ENCODE data around the gene BBLN. TPM values are rescaled to one million over a fixed set of nuclear protein-coding genes. Genes with fewer than 3 reads are reported as not detected.

Gene BBLN
- total RNA-seq, 1 experiment from 2014 or later, result 48.5 TPM

DNA sequence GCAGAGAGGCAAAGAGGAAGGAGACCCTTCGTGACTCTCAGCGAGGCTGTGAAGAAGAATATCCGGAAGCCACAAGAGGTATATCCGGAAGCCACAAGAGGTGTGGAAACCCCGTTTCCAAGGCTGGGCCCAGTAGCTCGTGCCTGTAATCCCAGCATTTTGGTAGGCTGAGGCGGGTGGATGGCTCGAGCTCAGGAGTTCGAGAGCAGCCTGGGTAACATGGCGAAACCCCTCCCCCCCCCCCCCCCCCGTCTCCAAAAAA, 612 bp upstream of the BBLN start:
- intact Hi-C loops (cut with micrococcal nuclease; ENCODE audit: unreplicated experiment), result no loop called here
- in situ Hi-C loops (cut with HindIII; ENCODE audit: low pct_unique_long_range_greater_than_20kb, low sequenced_read_pairs), result no loop called here
- peak overlapping the region; percentile 72 for H3K27ac ChIP-seq (ENCODE audit: low read length)
- BruUV-seq (replicated peaks), result no TSS peak
- DNase-seq (ENCODE audit: low read depth, low spot score) (no peak), ATAC-seq (peak; percentile 29; the same call in 1 of the 2 replicates)
- POLR2A ChIA-PET, result no interaction called here
- no peaks in the 10 kb centered on the region for H3K9me3 ChIP-seq (ENCODE audit: control insufficient read depth, insufficient read depth, low read depth, low read length)
- peak overlapping the region; percentile 46 to 62 for H3K4me3 ChIP-seq (ENCODE audit: low read depth in 2 of 2, low read length in 2 of 2)
- CTCF ChIA-PET, result no interaction called here
- H3K36me3 ChIP-seq (ENCODE audit: control insufficient read depth, insufficient read depth, low read length), result no peaks in the 10 kb centered on the region; the same call in 1 of the 2 replicates
- H3K27me3 ChIP-seq (ENCODE audit: control insufficient read depth, insufficient read depth, low read length), result no peaks in the 10 kb centered on the region
- 0 out of 2 replicates have a peak, but pooled peaks cover 7% of the 10 kb centered on the region for H3K4me1 ChIP-seq (ENCODE audit: control insufficient read depth, insufficient read depth, low read length)
- TF ChIP-seq, protein P1, sequence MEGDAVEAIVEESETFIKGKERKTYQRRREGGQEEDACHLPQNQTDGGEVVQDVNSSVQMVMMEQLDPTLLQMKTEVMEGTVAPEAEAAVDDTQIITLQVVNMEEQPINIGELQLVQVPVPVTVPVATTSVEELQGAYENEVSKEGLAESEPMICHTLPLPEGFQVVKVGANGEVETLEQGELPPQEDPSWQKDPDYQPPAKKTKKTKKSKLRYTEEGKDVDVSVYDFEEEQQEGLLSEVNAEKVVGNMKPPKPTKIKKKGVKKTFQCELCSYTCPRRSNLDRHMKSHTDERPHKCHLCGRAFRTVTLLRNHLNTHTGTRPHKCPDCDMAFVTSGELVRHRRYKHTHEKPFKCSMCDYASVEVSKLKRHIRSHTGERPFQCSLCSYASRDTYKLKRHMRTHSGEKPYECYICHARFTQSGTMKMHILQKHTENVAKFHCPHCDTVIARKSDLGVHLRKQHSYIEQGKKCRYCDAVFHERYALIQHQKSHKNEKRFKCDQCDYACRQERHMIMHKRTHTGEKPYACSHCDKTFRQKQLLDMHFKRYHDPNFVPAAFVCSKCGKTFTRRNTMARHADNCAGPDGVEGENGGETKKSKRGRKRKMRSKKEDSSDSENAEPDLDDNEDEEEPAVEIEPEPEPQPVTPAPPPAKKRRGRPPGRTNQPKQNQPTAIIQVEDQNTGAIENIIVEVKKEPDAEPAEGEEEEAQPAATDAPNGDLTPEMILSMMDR (IDR thresholded peaks at IDR 0.05), result no peak
- TF ChIP-seq, protein P2, sequence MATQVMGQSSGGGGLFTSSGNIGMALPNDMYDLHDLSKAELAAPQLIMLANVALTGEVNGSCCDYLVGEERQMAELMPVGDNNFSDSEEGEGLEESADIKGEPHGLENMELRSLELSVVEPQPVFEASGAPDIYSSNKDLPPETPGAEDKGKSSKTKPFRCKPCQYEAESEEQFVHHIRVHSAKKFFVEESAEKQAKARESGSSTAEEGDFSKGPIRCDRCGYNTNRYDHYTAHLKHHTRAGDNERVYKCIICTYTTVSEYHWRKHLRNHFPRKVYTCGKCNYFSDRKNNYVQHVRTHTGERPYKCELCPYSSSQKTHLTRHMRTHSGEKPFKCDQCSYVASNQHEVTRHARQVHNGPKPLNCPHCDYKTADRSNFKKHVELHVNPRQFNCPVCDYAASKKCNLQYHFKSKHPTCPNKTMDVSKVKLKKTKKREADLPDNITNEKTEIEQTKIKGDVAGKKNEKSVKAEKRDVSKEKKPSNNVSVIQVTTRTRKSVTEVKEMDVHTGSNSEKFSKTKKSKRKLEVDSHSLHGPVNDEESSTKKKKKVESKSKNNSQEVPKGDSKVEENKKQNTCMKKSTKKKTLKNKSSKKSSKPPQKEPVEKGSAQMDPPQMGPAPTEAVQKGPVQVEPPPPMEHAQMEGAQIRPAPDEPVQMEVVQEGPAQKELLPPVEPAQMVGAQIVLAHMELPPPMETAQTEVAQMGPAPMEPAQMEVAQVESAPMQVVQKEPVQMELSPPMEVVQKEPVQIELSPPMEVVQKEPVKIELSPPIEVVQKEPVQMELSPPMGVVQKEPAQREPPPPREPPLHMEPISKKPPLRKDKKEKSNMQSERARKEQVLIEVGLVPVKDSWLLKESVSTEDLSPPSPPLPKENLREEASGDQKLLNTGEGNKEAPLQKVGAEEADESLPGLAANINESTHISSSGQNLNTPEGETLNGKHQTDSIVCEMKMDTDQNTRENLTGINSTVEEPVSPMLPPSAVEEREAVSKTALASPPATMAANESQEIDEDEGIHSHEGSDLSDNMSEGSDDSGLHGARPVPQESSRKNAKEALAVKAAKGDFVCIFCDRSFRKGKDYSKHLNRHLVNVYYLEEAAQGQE (IDR thresholded peaks at IDR 0.05; ENCODE audit: insufficient read depth in 1 of 2, low read depth in 2 of 2, low read length in 1 of 2), result no peak
- TF ChIP-seq SIN3A (IDR thresholded peaks at IDR 0.05; ENCODE audit: borderline replicate concordance, insufficient read depth, low read depth, low read length) (no peak), TCF7L2 (IDR thresholded peaks at IDR 0.05; ENCODE audit: low read depth, low read length) (no peak), POLR2AphosphoS5 (IDR thresholded peaks at IDR 0.05; ENCODE audit: low read depth, low read length) (no peak)

DNA sequence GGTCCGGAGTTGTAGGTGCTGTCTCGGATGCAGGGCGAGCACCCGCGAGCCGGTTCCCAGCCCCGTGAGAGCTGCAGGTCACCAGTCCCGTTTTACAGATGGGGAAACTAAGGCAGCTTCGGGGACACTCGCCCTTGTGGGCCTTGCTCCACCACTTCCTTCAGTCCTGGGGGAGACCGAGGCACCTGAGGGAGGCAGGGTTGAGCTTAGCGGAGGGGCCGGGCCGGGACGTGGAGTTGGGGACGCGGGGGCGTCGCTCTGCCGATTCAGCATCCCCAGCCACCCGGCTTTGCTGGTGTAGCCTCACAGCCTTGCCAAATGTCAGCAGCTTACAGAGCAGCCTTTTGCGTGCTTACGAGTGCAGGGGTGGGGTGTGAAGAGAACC, 530 bp downstream of the BBLN start:
- BruUV-seq (replicated peaks), result no TSS peak
- in situ Hi-C loops (cut with HindIII; ENCODE audit: low pct_unique_long_range_greater_than_20kb, low sequenced_read_pairs), result no loop called here
- ATAC-seq (no peak; the same call in 1 of the 2 replicates), DNase-seq (ENCODE audit: low read depth, low spot score) (no peak)
- Histone ChIP-seq H3K4me3 (ENCODE audit: low read depth in 2 of 2, low read length in 2 of 2) (peak overlapping the region; percentile 77), H3K27me3 (ENCODE audit: control insufficient read depth, insufficient read depth, low read length) (no peaks in the 10 kb centered on the region), H3K36me3 (ENCODE audit: control insufficient read depth, insufficient read depth, low read length) (no peaks in the 10 kb centered on the region; the same call in 1 of the 2 replicates), H3K27ac (ENCODE audit: low read length) (peak overlapping the region; percentile 81), H3K9me3 (ENCODE audit: control insufficient read depth, insufficient read depth, low read depth, low read length) (no peaks in the 10 kb centered on the region), H3K4me1 (ENCODE audit: control insufficient read depth, insufficient read depth, low read length) (0 out of 2 replicates have a peak, but pooled peaks cover 7% of the 10 kb centered on the region)
- no peak for TF ChIP-seq POLR2AphosphoS5 (IDR thresholded peaks at IDR 0.05; ENCODE audit: low read depth, low read length)
- 0 out of 2 replicates have a peak, but pooled peaks have one; percentile 18 for TF ChIP-seq SIN3A (IDR thresholded peaks at IDR 0.05; ENCODE audit: borderline replicate concordance, insufficient read depth, low read depth, low read length)
- intact Hi-C loops (cut with micrococcal nuclease; ENCODE audit: unreplicated experiment), result no loop called here
- ChIA-PET POLR2A (no interaction called here), CTCF (interaction anchor here (0.6 kb wide), 1 partner anchor 36 kb away, joined by 3 read pairs; no protein-coding TSS in a partner anchor)

DNA sequence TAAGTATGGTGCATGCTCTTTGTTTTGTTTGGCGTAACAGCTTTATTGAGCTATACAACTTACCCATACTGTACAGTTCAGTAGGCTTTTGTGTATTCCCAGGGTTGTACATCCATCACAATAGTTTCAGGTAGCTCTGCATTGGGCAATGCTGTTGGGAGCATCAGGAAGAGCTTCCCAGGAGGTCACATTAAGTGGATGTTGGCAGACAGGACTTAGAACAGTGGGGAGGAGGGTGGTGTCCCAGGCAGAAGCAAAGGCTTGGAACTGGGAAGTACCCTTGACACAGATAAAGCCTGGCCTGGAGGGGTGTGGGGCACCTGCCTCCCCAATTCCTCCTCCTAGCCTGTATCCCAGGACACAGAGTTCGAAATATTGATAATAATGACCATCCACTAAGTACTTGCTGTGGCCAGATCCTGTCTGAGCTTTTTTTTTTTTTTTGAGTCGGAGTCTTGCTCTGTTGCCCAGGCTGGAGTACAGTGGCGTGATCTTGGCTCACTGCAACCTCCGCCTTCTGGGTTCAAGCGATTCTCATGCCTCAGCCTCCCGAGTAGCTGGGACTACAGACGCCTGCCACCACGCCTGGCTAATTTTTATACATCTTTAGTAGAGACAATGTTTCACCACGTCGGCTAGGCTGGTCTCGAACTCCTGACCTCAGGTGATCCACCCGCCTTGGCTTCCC, 1.3 kb downstream of the BBLN start:
- ATAC-seq (no peak), DNase-seq (ENCODE audit: low read depth, low spot score) (no peak)
- Histone ChIP-seq H3K27ac (ENCODE audit: low read length) (no peak overlapping the region), H3K9me3 (ENCODE audit: control insufficient read depth, insufficient read depth, low read depth, low read length) (no peaks in the 10 kb centered on the region), H3K4me1 (ENCODE audit: control insufficient read depth, insufficient read depth, low read length) (0 out of 2 replicates have a peak, but pooled peaks cover 7% of the 10 kb centered on the region), H3K4me3 (ENCODE audit: low read depth in 2 of 2, low read length in 2 of 2) (peak overlapping the region; percentile 77), H3K36me3 (ENCODE audit: control insufficient read depth, insufficient read depth, low read length) (no peaks in the 10 kb centered on the region; the same call in 1 of the 2 replicates), H3K27me3 (ENCODE audit: control insufficient read depth, insufficient read depth, low read length) (no peaks in the 10 kb centered on the region)
- no peak for TF ChIP-seq SIN3A (IDR thresholded peaks at IDR 0.05; ENCODE audit: borderline replicate concordance, insufficient read depth, low read depth, low read length)
- no peak for TF ChIP-seq TCF7L2 (IDR thresholded peaks at IDR 0.05; ENCODE audit: low read depth, low read length)
- TF ChIP-seq, protein P2 (IDR thresholded peaks at IDR 0.05; ENCODE audit: insufficient read depth in 1 of 2, low read depth in 2 of 2, low read length in 1 of 2), result no peak
- TF ChIP-seq, protein P1 (IDR thresholded peaks at IDR 0.05), result no peak
- TF ChIP-seq POLR2AphosphoS5 (IDR thresholded peaks at IDR 0.05; ENCODE audit: low read depth, low read length), result no peak
- TSS peak; percentile 80 for BruUV-seq (replicated peaks)
- CTCF ChIA-PET, result no interaction called here
- POLR2A ChIA-PET, result no interaction called here
- in situ Hi-C loops (cut with HindIII; ENCODE audit: low pct_unique_long_range_greater_than_20kb, low sequenced_read_pairs), result no loop called here
- intact Hi-C loops (cut with micrococcal nuclease; ENCODE audit: unreplicated experiment), result no loop called here

Data from Panc1 (cell line).